NCI-H1092 (cell line): Measurements from ENCODE around the gene ZNF488.

ENCODE experiments used
- DNase-seq: peaks from one replicate; lab custom pipeline; 2025; lab: John Stamatoyannopoulos, UW

Gene ZNF488

GRCh38 chr10:47330366-47330765, 53.7 kb downstream of the ZNF488 start:
- no peak for DNase-seq

- DNase-seq, result no peak
These were observed 54.2 kb downstream of the ZNF488 start for GRCh38 chr10:47329855-47330254.

GRCh38 chr10:47326927-47327330, 57.2 kb downstream of the ZNF488 start:
- DNase-seq, result no peak

GRCh38 chr10:47326306-47326926, 57.7 kb downstream of the ZNF488 start:
- DNase-seq, result no peak

GRCh38 chr10:47325303-47326291, 58.5 kb downstream of the ZNF488 start:
- DNase-seq, result no peak

- no peak for DNase-seq
These were observed 60.3 kb downstream of the ZNF488 start for GRCh38 chr10:47323636-47324296.

GRCh38 chr10:47323087-47323486, 61.0 kb downstream of the ZNF488 start:
- DNase-seq, result no peak

- DNase-seq, result no peak
These were observed 61.6 kb downstream of the ZNF488 start, which contains the start of gene GDF2 for GRCh38 chr10:47322300-47323061. TSS of gene GDF2 (plus strand) at chr10:47322454. CDS start at chr10:47322669, 215 bp downstream.

GRCh38 chr10:47321521-47322195, 62.4 kb downstream of the ZNF488 start:
- no peak for DNase-seq

- DNase-seq, result no peak
These were observed 63.3 kb downstream of the ZNF488 start for GRCh38 chr10:47320812-47321211.

GRCh38 chr10:47319784-47320183, 64.3 kb downstream of the ZNF488 start:
- DNase-seq, result no peak

GRCh38 chr10:47318706-47319105, 65.4 kb downstream of the ZNF488 start:
- no peak for DNase-seq

- DNase-seq, result no peak
These were observed 66.8 kb downstream of the ZNF488 start for GRCh38 chr10:47317251-47317650.

GRCh38 chr10:47316131-47316530, 68.0 kb downstream of the ZNF488 start:
- DNase-seq, result no peak
